Activated CD4-positive, CD25-positive, alpha-beta regulatory T cell treated with anti-CD3 and anti-CD28 coated beads, Interleukin-2, amount 50 U/mL, for 16 hours (primary cell): Measurements from ENCODE around the gene NPDC1.

Experiments used
- DNase-seq: peaks from one replicate; pipeline ENCODE4 v3.0.0-alpha.2; 2020; ENCODE audit warnings: low read depth, low spot score

Gene NPDC1

GRCh38 chr9:137056739-137057415 lies 10.9 kb upstream of the NPDC1 start:
- no peak for DNase-seq

DNA sequence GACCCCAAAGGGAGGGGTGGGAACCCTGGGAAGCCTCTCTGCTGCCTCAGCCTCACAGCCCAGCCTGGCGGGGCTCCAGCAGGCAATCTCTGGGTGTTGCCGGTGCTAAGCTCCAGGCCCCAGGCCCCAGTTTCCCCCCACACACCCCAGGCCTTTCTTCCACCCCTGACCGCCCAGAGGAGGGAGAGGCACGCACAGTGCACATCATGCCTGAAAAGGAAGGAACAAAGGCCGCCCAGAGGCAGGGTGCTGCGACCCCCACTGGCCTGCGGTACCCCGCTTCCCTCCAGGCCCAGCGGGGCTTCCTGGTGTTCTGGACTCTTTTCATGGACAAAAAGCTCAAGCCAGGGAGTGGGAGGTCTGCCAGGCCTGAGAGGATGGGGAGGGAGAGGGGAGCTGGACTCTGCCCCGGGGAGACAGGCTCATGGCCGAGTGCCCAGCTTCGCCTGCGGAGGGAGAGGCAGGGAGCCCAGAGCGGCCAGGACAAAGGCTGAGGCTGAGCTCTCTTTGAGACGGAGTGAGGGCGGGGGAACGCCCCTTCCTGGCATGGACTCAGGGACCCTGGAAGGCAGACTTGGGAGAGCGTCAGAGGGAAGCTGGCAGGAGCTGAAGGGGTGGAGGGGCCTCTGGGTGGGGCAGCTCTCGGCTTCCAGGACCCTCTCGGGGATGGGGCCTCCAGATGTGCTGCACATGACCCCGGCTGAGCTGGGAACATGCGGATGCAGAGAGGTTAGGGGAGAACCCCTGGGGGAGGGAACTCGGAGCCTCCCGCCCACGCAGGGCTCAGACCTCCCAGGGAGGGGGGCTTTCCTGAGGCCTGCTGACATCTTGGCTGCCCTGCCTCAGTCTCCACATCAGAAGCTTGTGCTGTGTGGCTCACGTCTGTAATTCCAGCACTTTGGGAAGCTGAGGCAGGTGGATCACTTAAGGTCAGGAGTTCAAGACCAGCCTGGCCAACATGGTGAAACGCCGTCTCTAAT lies 9.7 kb upstream of the NPDC1 start:
- no peak for DNase-seq

- no peak for DNase-seq
Measured at GRCh38 chr9:137054932-137055384, 9.0 kb upstream of the NPDC1 start.

GRCh38 chr9:137053944-137054931 lies 8.3 kb upstream of the NPDC1 start, which contains the start of gene ENTPD2:
TSS of gene ENTPD2 (minus strand) at chr9:137054061. CDS start at chr9:137053997, 64 bp downstream.
- DNase-seq = no peak

- DNase-seq = no peak
Measured at GRCh38 chr9:137052998-137053943, 7.3 kb upstream of the NPDC1 start.

GRCh38 chr9:137052293-137052692 lies 6.3 kb upstream of the NPDC1 start:
- DNase-seq = no peak

DNA sequence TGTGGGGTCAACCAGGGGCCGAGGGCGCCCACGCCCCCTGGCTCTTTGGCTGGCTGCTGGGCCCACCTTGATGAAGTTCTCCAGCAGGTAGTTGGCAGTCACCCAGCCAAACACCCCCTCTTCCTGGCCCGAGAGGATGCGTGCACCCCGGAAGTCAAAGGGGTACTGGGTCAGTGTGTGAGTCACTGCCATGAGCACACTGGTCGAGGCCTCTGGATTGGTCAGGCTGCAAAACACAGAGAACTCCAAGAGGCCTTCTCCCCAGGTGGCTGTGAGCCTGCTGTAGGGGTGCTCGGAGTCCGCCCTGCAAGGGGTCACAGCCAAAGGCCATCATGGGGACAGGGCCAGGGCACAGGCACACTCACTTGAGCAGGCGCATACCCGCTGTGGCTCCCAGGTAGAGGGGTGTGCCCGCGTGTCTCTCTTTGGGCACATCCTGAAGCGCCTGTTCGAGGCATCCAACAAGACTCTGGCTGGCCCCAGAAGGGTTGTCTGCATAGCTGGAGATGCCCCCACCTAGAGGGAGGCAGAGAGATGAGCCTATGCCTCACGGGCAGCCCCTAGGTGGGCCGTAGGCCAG lies 5.3 kb upstream of the NPDC1 start:
- no peak for DNase-seq

GRCh38 chr9:137050570-137050969 lies 4.6 kb upstream of the NPDC1 start:
- no peak for DNase-seq

DNA sequence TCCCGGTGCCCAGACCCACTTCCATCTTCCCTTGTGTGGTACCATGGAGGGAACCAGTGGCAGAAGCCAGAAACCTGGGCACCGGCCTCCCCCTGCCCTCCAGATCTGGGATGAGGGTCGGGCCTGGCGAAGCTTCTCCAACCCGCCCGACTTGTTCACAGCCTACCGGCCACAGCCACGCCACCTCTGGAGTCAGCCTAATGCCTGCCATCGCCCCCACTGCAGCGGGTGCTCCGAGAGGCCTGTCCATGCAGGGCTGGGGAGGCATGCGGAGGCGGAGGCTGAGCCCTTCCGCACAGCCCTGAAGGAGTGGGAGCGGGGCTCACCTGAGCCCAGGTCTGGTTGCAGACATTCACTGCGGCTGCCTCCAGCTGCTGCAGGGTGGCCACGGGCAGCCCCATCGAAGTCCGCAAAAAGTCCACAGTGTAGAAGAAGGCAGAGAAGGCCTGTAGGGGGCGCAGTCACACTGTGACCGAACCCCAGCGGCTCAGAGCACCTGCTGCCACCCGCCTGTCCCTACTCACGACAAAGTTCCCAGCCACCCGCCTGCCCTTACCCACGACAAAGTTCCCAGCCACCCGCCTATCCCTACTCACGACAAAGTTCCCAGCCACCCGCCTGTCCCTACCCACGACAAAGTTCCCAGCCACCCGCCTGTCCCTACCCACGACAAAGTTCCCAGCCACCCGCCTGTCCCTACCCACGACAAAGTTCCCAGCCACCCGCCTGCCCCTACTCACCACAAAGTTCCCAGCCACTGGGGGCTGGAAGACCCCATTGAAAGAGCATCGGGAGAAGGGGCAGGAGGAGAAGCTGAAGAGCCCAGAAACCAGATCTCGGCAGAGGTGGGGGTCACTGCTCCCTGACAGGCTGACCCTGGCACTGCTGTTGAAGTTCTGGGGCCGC lies 3.8 kb upstream of the NPDC1 start:
- DNase-seq = no peak

DNA sequence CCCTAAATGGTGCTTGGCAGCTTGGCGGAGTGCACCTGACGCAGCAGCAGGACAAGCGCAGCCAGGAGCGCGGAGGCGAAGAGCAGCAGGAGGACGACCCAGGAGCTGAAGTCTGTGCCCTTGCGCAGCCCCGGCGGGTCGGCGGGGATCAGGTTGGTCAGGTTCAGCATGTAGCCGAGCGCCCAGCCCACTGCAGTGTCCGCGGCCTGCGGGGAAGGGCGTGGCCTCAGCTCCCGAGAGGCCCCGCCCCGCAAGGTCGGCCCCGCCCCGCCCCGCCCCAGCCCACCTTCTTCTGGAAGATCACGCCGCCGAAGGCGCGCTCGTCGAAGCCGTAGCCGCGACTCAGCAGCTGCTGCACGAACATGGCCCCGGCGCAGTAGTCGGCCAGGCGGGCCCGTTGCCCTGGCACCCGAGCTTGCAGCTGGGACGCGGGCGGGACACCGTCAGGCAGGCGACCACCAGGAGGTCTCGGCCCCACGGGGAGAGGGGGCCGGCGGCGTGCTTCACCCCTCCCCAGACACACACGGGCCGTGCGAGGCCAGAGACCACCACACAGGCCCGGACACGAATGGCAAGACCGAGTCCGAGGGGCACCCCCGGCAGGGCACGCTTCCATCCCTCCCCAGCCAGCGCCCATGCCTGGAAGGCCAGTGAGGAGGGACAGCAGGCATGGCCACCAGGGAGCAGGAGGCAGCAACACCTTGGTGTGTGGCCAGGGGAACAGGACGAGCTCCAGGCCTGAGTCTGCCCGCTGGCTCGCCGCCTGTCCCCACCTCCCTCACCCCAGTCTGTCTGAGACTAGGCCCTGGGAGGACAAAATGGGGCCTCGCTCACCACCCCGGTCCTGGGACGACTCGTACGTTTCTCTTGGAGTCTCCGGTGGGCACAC lies 2.9 kb upstream of the NPDC1 start:
- DNase-seq = no peak

DNA sequence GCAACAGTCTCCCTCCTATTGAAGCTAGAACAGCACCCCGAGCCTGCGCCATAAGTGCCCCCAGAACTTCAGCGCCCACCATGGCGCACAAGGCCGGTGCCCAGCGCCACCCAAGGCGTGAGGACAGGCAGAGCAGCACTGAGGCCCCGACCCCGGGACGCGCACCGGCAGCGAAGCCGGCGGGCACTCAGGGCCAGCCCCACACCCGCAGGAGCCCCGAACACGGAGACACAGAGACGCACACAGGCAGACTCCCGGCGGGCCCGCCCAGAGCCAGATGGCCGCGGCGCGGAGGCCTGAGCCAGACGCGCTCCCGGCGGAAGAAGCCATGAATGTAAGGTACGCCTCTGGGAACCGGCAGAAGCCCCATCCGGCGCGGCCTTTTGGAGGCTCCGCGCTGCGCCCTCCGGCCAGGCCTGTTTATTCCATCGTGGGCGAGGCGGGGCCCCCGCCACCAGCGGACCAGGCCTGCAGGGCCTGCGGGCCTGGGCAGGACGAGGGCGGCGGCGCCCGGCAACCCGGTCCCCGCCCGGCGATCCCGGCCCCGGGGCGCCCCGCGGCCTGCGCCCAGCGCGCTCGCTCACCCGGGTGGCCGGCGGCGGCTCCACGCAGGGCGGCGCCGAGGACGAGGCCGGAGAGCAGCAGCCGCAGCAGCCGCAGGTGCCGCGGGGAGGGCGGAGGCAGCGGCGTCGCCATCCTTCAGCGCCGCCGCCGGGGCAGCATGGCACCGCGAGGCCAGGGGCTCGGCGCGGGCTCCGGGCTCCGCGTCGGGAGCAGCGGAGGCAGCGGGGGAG lies 486 bp downstream of the NPDC1 start:
- DNase-seq = no peak

DNA sequence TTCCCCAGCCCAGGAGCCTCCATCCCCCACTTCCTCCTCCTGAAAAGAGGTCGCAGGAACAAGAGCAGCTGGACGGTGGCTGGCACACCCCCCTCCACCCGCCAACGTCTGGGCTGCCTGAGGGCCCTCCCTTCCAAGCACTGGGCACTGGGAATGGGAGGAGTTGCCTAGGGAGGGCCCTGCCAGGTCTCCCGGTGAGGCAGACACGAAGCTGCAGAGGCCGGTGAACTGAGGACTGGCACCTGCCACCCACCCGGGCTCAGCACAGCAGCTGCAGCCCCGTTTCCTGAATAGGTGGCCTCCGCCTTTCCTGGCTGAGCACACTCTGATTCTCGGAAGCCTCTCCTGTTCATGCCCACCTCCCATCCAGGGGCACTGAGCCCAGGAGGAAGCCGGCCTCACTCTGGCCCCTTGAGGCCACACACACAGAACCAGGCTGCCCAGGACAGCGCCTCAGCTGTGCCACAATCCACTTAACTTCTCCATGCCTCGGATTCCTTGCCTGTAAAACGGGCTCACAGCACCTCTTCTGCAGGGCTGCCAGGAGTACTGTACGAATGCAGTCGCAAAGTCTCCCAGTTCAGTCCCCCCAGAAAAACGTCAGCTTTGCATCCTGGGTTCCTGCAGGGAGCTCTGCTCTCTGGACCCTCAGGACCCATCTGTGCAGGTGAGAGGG lies 1.3 kb downstream of the NPDC1 start:
- no peak for DNase-seq

GRCh38 chr9:137044037-137044436 lies 1.9 kb downstream of the NPDC1 start:
- DNase-seq = no peak

- no peak for DNase-seq
Measured at GRCh38 chr9:137042751-137043727, 2.9 kb downstream of the NPDC1 start.

DNA sequence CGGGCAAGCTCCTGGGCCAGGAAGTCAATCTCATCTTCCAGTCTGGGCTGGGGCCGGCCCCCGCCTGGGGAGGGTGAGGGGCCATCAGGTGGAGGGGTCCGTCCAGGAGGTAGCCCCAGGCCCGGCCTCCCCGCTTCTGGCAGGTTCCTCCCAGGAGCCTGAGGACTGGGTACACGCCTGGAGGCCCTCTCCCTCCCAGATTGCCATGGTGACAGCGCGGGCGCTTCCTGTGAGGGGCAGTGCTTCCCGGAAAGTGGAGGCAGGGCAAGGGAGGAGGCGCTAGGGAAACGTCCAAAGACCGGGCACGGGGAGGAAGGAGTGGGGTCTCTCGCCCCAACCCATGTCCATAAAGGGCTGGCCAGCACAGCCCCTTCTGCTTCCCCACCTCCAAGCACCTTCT lies 4.9 kb downstream of the NPDC1 start:
- no peak for DNase-seq
